Prostate gland (tissue), 2 donors: Measurements from ENCODE around the gene SETBP1.

Experiments used
- CTCF ChIP-seq, 4 experiments: fragments of 200-600 bp in 2 of 4; fragments of 450-650 bp in 2 of 4; sonication (generic) in 2 of 4; IDR thresholded peaks; 1 replicate in 3 of 4; 2 replicates in 1 of 4; pipeline ENCODE4 v1.5.1; 2016 to 2019; ENCODE audit warnings: antibody characterized with exemption in 4 of 4, mild to moderate bottlenecking in 2 of 4, moderate library complexity in 2 of 4
- POLR2A ChIP-seq: fragments of 450-650 bp; IDR thresholded peaks from one replicate; pipeline ENCODE4 v1.6.1; 2016; ENCODE audit warnings: antibody characterized with exemption, mild to moderate bottlenecking
- POLR2AphosphoS5 ChIP-seq: sonication (generic); formaldehyde crosslinking; IDR thresholded peaks from one replicate; pipeline ENCODE4 v1.6.1; 2017; ENCODE audit warnings: antibody characterized with exemption

GRCh38 chr18:44677933-44678332, 2.8 kb upstream of the SETBP1 start:
- TF ChIP-seq CTCF (IDR thresholded peaks at IDR 0.05) (no peak), POLR2A (no peak), POLR2AphosphoS5 (no peak)
